Stimulated activated CD4-positive, alpha-beta T cell treated with anti-CD3 and anti-CD28 coated beads, Interleukin-4, amount 100 ng/mL, for 1 hour (primary cell): ENCODE measurements around the gene AQP12A.
"Not testable (repeated sequence)": the region's sequence is repeated elsewhere in the genome, so short reads cannot be mapped to it uniquely, and the experiment has no call there.

ENCODE experiments used
- DNase-seq: peaks from one replicate; pipeline ENCODE4 v3.0.0-alpha.2; 2020

The AQP12A gene

DNA sequence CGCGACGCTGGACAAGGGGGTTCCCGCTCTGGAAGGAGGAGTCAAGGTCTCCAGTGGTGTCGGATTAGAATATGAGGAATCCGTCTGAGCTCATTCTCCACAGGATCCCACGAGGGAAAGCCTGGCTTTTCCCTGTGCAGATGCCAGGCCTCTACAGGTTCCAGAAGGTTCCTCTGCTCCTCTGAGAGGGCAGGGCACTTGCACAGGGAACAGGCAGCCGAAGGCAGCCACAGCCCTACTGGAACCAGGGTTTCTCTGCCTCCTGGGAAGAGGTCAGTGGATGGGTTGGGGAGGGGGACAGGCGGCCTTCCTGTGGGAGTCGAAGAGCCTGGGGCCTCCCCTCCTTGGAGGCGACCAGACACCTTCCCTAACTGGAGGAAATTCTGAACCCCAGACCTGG is 1.7 kb upstream of the AQP12A start:
- DNase-seq: no peak

DNA sequence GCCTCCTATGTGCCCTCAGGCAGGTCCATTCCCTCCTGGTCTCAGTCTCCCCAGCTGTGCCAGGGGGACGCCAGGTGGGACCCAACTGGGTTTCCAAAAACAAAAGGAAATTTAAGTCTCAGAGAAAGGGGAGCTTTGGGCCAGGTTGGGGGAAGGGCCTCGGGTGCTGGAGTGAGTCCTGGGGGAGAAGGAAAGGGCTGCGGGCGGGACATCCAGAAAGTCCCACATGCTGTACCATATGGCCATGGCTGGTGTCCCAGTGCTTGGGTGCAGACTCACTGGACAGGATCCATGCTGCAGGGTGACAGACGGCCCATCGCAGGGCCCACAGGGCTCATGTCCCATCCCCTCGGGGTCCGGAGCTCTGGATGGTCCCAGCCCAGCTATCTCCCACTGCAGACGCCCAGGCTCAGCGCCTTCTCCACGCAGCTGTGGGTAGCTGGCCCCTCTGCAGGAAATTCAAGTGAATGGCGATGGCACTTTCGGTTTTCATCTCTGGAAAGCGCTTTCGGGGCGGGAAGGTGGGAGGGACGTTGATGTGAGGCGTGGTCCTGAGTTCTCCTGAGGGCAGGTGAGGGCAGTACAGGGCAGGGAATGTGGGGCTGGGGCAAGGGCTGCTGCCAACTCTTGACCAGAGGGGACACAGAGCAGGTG is 1.1 kb upstream of the AQP12A start:
- DNase-seq: not testable (repeated sequence)

DNA sequence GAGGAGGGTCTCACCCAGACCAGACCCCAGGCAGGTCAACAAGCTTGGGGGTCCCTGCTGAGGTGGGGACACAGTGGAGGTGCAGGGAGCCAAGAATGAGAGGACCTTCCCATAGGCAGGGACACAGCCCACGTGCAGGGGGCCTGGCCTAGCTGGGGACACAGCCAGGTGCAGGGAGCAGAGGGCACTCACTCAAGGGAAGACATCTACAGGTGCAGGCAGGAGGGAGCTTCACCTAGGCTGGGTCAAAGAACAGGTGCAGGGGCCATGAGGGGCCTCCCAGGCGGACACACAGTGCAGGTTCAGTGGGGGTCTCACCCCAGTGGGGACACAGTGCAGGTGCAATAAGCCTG is 615 bp upstream of the AQP12A start:
- not testable (repeated sequence) for DNase-seq

DNA sequence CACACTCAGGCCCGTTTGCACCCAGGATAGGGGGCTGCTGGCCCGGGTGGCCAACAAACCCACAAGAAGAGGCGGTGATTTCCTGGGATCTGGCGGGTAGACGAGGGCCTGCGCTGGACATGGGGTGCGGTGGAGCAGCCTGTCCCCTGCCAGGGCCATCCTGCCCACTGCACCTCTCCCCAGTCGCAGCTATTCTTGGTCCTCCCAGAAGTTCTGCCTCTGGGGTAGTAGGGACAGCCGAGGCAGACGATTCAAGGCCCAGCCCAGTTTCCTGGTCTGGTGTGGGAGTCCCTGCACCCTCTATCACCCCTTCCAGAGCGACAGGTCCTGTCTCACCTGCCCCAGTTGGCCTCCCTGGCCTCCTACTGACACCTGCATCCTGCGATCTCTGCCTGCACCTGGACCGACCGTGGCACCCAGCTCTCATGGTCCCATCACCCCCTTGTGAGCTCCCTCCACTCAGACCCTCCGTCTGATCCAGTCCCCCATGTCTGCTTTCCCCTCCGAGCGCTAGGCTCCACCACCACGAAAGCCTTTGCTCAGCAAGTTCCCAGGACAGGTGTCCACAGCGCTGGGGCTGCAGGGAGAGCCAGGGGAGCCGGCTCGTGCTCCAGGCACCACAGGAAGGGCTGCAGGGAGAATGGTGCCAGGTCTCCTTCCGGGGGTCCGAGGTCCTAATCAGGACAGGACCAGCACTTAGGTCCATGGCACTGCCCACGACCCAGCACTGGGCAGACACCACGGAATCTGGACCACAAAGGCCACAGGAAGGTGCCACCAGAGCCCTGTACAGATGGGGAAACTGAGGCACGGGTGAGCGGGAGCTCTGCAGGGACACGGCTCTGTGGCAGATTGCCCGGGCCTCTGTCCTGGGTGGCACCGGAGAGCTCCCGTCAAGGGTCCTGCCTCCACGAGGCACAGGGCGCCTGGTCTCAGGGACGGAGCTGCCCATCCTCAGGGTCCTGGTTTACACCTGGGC is 1.2 kb downstream of the AQP12A start:
- not testable (repeated sequence) for DNase-seq

DNA sequence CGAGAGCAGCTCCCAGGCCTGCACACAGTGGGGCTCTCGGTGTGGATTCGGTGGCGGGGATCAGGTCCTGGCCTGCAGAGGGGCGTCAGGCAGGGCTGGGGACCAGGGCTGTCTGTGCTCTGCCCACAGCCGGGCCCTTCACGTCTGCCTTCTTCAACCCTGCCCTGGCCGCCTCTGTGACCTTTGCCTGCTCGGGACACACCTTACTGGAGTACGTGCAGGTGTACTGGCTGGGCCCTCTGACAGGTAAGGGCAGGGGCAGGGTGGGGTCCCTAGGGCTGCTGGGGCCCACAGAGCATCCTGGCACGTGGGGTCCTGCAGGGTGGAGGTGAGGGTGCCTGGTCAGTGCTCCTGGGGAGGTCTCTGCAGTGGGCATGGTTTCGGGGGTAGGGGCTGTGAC is 2.6 kb downstream of the AQP12A start:
- not testable (repeated sequence) for DNase-seq

DNA sequence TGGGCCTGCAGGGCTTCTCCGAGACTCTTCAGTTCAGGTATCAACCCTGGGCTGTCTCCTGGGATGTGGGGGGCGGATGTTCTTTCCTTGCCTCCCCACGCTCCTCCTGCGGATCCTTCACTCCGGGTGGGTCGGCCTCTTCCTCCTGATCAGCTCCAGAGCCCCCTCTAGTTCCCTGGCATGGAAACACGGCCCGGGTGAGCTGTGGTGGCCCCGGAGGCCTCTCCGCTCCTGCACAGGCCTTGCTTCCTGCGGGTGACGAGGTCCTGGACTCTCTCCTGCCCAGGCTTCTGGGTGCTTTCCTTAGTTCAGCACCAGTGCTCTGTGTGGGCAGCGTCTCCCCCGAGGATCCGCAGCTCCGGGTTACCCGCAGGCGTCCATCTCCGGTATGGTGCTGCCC is 3.9 kb downstream of the AQP12A start:
- not testable (repeated sequence) for DNase-seq

DNA sequence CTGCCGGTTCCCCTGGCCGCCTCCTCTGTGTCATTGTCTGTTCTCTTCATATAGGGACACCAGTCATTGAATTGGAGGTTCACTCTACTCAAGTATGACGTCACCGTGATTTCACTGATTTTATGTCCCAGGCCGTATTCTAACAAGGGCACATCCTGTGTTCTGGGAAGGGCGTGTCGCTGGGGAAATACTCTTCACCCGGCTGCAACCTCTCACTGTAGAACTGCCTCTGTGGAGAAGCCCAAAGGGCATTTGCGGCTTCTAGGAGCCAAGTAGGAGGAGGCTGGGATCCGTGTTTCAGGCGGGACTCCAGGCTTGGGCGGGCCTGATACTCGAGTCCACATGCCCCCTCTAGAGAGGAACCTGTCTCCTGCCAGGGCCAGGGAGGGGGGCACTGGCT is 4.8 kb downstream of the AQP12A start:
- not testable (repeated sequence) for DNase-seq

DNA sequence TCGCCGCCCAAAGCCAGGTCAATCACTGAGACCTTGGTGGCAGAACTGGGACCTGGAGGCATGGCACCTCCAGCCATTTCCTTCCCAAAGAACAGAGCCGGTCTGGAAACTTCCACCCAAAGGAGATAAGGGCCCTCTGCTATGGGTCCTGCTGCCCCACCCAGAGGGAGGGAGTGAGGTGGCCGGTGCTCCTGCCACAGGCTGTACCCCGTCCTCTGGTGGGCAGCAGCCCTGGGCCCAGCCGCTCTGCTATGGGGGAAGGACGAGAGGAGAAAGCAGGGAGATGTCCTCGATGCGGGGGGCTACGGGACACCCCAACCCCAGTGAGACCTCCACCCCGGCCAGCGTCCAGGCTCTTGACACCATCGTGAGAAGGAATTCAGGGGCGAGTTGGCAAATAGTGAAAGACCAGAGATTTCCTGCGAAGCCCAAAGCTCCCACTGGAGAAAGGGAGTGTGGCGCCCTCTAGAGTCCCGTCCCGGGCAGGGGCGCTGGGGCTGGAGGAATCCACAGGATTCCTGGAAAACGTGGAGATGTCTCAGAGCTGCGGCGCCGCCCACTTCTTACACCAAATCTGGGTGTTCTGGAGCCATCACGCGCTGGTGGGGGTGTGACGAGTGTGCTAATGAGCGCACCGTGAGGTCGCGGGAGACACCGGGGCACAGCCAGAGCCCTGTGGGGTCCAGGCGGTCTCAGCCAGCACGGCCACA is 7.3 kb downstream of the AQP12A start:
- DNase-seq: not testable (repeated sequence)

DNA sequence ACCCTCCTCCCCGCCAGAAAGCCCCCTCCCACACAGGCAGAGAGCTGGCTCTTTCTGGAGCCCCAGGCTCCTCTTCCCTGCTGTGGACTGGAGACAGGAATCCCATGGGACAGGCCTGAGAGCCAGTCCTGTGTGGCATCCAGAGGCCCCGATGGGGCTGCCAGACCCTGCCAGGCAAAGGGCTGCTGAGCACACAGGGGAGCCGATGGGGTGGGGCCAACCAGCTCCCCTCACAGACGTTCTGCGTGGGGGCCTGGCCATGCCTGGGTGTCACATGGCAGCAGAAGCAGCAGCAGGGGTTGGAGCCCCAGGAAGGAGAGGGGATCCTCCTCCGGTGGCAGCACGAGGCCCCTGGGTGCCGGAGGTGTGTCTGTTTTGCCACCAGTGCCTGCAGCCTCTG is 8.2 kb downstream of the AQP12A start:
- DNase-seq: not testable (repeated sequence)

DNA sequence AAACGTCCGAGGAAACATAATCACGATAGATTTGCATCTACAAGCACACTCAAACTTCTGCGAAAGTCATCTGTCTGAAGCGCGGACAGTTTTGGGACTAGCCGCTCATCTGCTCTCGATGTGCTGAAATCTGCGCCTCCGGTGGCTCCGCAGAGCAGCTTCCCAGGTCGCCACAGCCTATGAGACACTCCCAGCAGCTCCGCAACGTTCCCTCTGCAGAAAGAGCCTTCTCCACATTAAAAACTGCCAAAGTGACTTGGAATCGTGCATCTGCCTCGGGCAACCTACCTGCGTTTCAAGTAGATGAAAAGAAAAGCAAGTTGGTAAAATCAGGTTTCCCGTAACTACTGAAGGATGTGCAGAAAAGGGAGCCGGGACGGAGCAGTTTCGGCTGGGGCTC is 8.9 kb downstream of the AQP12A start:
- not testable (repeated sequence) for DNase-seq

DNA sequence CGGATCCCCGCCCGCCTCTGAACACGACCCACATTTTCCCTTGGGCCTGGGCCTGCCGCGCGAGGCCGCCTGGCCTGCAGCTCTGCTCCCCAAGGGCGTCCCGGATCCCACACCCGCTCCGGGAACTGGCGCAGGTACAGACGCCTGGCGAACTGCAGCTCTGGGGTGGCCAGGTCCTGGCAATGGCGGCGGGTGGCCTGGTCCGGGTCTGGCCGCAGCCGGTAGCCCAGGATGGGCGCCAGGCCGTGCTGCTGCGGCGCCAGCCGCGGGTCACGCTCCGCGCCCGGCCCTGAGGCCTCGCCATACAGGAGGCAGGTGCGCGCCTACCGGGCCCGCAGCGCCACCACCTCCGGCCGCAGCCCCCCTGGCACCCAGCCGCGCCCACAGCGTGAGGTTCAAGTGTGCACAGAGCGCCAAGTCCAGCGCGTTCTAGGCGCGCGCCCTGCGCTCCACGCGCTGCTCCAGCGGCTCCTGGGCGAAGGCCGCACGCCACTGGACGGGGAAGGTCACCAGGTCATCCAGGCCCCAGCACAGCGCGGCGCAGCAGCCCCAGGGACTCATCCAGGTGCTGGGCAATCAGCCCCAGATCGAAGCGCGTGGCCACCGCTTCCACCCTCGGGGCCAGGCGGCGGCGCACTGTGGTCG is 9.5 kb downstream of the AQP12A start:
- DNase-seq: no peak

DNA sequence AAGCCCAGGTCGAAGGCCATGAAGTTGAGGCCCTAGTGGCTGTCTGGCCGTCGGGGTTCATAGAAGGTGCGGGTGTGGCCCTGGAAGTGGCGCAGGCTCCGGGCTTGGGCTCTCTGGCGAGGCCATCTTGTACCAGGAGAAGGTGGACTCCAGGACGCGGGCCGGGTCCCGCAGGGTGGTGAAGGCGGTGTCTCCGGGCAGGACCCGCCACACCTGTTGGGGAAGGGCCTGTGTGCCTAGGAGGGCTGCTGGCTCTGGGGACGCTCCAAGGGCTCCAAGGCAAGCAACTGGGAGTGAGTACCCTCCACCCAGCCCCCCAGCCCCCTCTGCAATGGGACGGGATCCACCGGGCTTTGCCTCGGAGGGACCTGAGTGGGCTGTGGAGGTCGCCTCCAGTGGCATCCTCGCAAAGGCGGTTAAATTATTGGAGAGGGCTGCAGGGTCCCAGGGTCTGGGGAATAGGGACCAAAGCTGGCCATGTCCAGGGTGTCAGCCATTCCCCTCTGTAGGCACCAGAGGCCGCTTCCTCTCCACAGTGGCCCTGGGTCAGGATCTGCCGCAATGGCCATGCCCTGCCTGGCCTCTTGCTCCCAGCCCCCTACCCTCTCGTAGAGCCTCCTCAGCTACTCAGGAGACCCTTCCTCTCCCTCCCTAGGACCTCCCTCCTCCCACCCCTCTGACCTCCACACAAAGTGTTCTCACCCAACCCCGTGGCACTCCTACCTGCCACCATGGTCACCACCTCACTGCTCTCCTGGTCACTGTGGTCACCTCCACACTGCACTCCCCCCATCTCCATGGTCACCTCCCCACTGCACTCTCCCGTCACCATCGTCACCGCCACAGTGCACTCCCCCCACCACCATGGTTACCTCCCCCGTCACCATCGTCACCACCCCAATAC is 10.3 kb downstream of the AQP12A start:
- DNase-seq: no peak

DNA sequence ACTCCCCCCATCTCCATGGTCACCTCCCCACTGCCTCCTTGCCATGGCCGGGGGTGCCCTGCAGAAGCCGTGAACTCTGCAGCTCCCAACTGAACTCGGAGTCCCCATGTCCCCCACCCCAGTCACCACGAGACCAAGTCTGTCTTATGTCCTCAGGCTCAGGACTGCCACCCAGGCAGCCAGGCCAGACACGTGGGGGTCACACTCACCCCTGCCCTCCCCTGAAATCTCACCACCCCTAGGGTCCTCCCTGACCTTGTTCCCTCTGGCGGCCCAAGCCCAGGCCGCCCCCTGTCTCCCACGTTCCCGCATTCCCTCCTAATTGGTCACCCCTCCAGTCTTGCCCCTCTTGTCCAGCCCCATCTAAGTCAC is 11.0 kb downstream of the AQP12A start:
- DNase-seq: no peak

DNA sequence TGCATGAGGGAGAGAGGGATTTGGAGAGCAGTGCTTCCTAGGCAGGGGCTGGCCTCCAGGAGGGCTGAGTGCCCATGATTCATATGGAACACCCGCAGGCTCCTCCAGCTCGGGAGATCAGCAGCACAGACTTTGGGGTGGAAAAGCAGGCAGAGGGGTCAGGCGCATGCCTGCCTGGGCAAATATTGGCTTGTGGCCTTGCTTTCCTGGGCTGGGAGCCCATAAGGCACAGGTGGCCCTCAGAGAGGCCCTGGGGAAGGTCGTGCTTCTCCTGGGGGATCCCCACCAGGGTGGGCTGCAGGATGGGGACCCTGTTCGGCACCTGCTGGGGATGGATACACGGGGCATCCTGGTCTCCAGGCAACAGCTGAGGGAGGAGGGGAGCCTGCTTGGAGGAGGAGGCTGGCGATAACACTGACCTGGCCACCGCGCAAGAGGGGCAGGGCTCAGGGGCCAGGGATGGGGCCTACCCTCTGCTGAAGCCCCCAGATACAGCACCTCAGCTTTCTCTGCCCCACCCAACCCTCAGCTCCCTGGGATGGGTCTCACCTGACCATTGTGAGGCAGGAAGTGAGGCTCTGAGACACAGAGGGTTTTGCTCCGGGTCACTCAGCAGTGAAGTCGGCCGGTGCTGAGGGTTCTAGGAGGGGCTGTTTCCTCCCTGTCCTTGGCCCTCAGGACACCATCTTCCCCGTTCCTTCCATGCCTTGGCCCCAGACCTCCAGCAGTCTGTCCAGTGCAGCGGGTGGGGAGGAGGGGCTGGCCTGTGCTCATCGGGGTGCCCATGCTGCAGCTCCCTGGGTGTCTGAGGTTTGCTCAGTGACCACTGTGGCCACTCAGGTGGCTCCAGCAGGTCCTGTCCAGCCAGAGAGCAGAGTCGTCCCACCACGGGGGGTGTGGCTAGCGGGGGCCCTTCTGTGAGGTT is 12.0 kb downstream of the AQP12A start:
- no peak for DNase-seq

DNA sequence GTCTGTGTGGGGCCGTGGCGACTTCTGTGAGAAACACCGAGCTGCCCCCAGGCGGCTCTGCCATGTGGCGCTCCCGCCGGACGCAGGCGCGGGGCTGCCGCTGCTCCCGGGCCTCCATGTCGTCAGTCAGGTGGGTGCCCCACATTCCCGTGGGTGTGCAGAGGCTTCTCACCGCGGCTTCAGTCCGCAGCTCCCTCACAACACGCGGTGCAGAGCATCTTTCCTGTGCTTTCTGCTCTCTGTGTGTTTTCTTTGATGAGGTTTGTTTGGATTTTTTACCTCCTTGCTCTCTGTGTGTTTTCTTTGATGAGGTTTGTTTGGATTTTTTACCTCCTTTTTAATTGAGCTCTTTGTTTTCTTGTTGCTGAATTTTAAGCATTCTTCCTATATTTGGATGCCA is 13.0 kb downstream of the AQP12A start:
- peak; percentile 36 for DNase-seq

DNA sequence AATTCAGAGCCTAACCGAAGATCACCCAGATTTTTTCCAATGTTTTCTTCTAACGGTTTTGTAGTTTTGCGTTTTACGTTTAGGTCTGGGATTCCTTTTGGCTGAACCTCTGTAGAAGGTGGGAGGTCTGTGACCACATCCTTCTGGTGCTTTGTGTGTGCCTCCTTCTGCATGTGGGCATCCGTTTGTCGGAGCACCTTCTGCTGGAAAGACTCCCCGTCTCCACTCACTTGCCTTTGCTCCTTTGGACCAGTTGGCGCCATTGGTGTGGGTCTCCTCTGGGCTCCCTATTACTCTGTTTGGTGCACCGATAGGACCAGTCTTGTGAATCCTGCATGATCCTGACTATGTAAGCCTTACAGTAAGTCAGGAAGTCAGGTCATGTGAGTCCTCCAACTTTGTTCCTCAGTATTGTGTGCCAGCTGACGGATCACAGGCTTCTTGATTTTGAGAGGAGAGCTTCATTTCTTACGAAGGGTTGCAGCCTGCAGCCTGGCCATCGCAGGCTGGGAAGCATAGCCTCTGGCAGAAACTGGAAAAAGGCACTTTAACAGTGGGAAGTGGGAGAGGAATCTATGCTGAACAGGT is 13.6 kb downstream of the AQP12A start:
- DNase-seq: no peak

DNA sequence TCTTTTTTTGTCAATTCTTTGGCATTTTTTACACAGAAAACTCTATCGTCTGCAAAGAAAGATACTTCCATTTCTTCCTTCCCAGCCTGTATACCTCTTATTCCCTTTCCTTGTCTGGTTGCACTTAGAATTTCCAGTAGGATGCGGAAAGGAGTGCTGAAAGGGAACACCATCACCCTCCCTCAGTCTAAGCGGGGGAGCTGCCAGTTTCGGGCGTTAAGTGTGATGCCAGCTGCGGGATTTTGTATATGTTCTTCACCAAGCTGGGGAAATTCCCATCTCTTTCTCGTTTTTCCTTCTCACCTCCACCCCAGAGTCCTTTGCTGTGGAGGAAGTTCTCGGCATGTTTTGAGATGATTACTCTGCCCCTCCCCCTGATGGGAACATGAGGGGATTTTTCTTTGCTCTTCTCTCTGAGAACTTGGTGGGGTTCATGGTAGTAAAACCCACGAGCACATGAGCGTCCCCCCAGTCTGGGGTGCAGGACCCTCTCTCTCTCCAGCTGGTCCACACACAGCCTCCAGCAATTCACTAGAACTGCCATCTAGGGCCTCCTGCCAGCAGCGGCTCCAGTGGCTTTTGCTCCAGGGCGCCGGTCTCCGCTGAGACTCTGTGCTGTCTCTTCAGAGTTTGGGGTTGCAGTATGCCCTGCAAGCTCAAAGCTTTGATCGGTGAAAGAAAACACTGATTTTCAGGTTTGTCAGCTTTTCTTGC is 15.5 kb downstream of the AQP12A start:
- no peak for DNase-seq

DNA sequence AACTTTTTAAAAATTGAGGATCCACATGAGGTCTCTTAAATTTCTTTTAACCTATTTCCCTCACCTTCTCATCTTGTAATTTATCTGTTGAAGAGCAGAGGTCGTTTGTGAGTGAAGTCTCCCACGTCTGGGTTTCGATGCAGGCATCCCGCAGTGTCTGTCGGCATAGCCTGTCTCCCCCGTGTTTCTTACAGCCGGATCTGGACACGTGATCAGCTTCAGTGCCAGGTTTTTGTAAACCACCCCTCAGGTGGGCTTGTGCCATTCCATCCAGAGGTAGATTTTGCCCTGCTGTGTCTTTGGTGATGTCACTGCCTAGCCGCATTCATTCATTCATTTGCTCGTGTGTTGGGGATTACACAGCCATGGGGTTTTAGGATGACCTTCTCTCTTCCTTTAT is 16.2 kb downstream of the AQP12A start:
- no peak for DNase-seq

DNA sequence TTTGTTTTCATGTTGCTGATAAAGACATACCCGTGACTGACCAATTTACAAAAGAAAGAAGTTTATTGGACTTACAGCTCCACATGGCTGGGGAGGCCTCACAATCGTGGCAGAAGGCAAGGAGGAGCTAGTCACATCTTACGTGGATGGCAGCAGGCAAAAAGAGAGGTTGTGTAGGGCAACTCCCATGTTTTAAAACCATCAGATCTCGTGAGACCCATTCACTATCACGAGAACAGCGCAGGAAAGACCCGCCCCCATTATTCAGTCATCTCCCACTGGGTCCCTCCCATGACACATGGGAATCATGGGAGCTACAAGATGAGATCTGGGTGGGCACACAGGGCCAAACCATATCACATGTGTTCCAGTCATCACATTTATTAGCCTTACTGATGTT is 16.8 kb downstream of the AQP12A start:
- DNase-seq: no peak

DNA sequence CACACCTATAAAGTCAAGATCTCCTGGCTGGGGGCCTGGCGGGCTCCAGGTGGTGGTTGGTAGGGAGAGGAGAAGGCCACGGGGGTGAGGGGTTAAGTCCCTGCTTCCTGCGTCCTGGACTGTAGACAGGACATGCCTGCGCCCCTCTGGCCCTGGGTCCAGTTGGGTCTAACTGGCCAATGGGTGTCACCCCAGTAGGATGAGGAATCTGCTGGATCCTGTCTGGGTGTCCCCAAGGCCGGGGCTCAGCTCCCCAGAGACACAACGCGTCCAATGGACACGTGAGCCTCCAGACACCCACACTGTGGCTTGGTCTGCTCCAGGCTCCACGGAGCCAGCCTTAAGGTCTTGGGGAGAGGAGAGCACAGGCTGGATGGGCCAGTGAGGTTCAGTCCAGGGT is 19.6 kb downstream of the AQP12A start:
- DNase-seq: no peak
